Stimulated activated CD4-positive, alpha-beta T cell treated with anti-CD3 and anti-CD28 coated beads, Interleukin-2, amount 100 ng/mL, for 4 hours (primary cell): ENCODE results near the gene ARHGAP26.

ENCODE experiments used
- DNase-seq: peaks from one replicate; pipeline ENCODE4 v3.0.0-alpha.2; 2020; ENCODE audit warnings: low read depth

Gene ARHGAP26

GRCh38 chr5:142769793-142770649, at the start of gene ARHGAP26:
Gene ARHGAP26 (plus strand): TSS chr5:142770377. CDS start chr5:142770762, 385 bp downstream.
- DNase-seq, result peak; percentile 89

GRCh38 chr5:142720641-142721271, 49.4 kb upstream of the ARHGAP26 start:
- DNase-seq, result no peak

- DNase-seq, result no peak
Observed at GRCh38 chr5:142722146-142722545, 48.0 kb upstream of the ARHGAP26 start.

- no peak for DNase-seq
Observed at GRCh38 chr5:142722896-142723295, 47.3 kb upstream of the ARHGAP26 start.

- no peak for DNase-seq
Observed at GRCh38 chr5:142724821-142725220, 45.4 kb upstream of the ARHGAP26 start.

- DNase-seq, result no peak
Observed at GRCh38 chr5:142725231-142726187, 44.7 kb upstream of the ARHGAP26 start.

GRCh38 chr5:142726188-142726731, 43.9 kb upstream of the ARHGAP26 start:
- no peak for DNase-seq

GRCh38 chr5:142727735-142728047, 42.5 kb upstream of the ARHGAP26 start:
- no peak for DNase-seq

- no peak for DNase-seq
Observed at GRCh38 chr5:142735323-142736246, 34.6 kb upstream of the ARHGAP26 start.

GRCh38 chr5:142736247-142736632, 33.9 kb upstream of the ARHGAP26 start:
- DNase-seq, result no peak

GRCh38 chr5:142737179-142737578, 33.0 kb upstream of the ARHGAP26 start:
- no peak for DNase-seq

- DNase-seq, result no peak
Observed at GRCh38 chr5:142740474-142741242, 29.5 kb upstream of the ARHGAP26 start.

- no peak for DNase-seq
Observed at GRCh38 chr5:142743592-142744441, 26.4 kb upstream of the ARHGAP26 start.

GRCh38 chr5:142745268-142745667, 24.9 kb upstream of the ARHGAP26 start:
- no peak for DNase-seq

- no peak for DNase-seq
Observed at GRCh38 chr5:142746532-142747433, 23.4 kb upstream of the ARHGAP26 start.

GRCh38 chr5:142748132-142748531, 22.0 kb upstream of the ARHGAP26 start:
- no peak for DNase-seq

GRCh38 chr5:142748568-142749249, 21.5 kb upstream of the ARHGAP26 start:
- DNase-seq, result peak; percentile 19

GRCh38 chr5:142749321-142749720, 20.9 kb upstream of the ARHGAP26 start:
- no peak for DNase-seq
